ENCODE results near the gene GNAI3.

DNA sequence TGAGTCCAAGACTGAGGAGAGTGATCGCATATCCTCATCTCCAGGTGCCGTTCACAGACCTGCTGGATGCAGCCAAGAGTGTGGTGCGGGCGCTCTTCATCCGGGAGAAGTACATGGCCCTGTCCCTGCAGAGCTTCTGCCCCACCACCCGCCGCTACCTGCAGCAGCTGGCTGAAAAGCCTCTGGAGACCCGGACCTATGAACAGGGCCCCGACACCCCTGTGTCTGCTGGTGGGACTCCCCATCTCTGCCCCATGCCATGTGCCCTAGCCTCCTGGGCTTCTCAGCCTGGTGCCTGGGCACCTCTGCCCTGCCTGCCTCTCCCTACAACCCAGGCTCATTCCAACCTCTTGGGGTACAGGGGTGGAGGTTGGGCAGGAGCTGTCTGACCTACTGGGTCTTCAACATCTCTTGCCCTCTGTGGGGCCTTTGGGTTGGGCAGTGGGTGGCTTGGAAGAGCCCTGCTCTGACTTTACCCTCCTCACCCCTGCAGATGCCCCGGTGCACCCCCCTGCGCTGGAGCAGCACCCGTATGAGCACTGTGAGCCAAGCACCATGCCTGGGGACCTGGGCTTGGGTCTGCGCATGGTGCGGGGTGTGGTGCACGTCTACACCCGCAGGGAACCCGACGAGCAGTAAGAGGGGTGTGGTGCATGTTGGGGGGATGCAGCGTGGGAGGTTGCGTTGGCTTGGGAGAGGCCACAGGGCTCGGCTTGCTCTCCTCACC lies 78.4 kb downstream of the GNAI3 start:
- TF ChIP-seq, protein P1, sequence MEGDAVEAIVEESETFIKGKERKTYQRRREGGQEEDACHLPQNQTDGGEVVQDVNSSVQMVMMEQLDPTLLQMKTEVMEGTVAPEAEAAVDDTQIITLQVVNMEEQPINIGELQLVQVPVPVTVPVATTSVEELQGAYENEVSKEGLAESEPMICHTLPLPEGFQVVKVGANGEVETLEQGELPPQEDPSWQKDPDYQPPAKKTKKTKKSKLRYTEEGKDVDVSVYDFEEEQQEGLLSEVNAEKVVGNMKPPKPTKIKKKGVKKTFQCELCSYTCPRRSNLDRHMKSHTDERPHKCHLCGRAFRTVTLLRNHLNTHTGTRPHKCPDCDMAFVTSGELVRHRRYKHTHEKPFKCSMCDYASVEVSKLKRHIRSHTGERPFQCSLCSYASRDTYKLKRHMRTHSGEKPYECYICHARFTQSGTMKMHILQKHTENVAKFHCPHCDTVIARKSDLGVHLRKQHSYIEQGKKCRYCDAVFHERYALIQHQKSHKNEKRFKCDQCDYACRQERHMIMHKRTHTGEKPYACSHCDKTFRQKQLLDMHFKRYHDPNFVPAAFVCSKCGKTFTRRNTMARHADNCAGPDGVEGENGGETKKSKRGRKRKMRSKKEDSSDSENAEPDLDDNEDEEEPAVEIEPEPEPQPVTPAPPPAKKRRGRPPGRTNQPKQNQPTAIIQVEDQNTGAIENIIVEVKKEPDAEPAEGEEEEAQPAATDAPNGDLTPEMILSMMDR (conservative IDR thresholded peaks at IDR 0.05 in 1 of 2, IDR thresholded peaks at IDR 0.05 in 1 of 2; ENCODE audit: low read depth in 1 of 2, low read length in 2 of 2): no peak
- no peak for TF ChIP-seq EZH2 (IDR thresholded peaks at IDR 0.05; ENCODE audit: low read length, missing control alignments)
